H1 (cell line): ENCODE data around the gene SERPINA12. TPM values are rescaled to one million over a fixed set of nuclear protein-coding genes. Genes with fewer than 3 reads are reported as not detected.

Source experiments
- ASH2L ChIP-seq: fragments of 200-600, 300-600 bp; sonication (generic); IDR thresholded peaks from one replicate; pipeline ENCODE4 v1.7.1; 2017; ENCODE audit warnings: low read length
- CHD1 ChIP-seq: IDR thresholded peaks from 2 replicates; pipeline ENCODE4 v1.6.1; 2012; ENCODE audit warnings: low read depth, low read length, improper control_type of control experiment
- CREB1 ChIP-seq: IDR thresholded peaks from 2 replicates; pipeline ENCODE4 v1.6.1; 2012; ENCODE audit warnings: inconsistent platforms
- EP300 ChIP-seq, 2 experiments: IDR thresholded peaks; 1 replicate in 1 of 2; 2 replicates in 1 of 2; pipeline ENCODE4 v1.6.1; 2011 to 2012; ENCODE audit warnings: low read depth in 2 of 2, low read length in 2 of 2, mild to moderate bottlenecking in 2 of 2, borderline replicate concordance in 1 of 2, inconsistent platforms in 1 of 2, moderate library complexity in 1 of 2
- HDAC2 ChIP-seq, 2 experiments: fragments of 300-600 bp in 1 of 2; sonication (generic) in 1 of 2; IDR thresholded peaks; 2 replicates each; pipeline ENCODE4 v1.6.1; 2011 to 2012; ENCODE audit warnings: low read depth in 2 of 2, low read length in 2 of 2, mild to moderate bottlenecking in 2 of 2, moderate library complexity in 2 of 2, borderline replicate concordance in 1 of 2, inconsistent platforms in 1 of 2
- JUND ChIP-seq: IDR thresholded peaks from 2 replicates; pipeline ENCODE4 v1.6.1; 2011; ENCODE audit warnings: mild to moderate bottlenecking, improper control_type of control experiment, low read length
- KDM4A ChIP-seq: IDR thresholded peaks from one replicate; pipeline ENCODE4 v1.7.1; 2012; ENCODE audit warnings: low read depth, mild to moderate bottlenecking, moderate library complexity, low read length, inconsistent platforms; ENCODE audit not compliant: severe bottlenecking
- RAD21 ChIP-seq, 2 experiments: IDR thresholded peaks in 1 of 2; conservative IDR thresholded peaks in 1 of 2; 2 replicates each; pipeline ENCODE4 v1.6.1; 2011; ENCODE audit warnings: low read depth in 2 of 2, low read length in 2 of 2, improper control_type of control experiment in 1 of 2, inconsistent platforms in 1 of 2, mild to moderate bottlenecking in 1 of 2, moderate library complexity in 1 of 2
- RBBP5 ChIP-seq: IDR thresholded peaks from 2 replicates; pipeline ENCODE4 v1.7.1; 2012; ENCODE audit warnings: low read depth, mild to moderate bottlenecking, inconsistent platforms, low read length, moderate library complexity, borderline replicate concordance
- SAP30 ChIP-seq: fragments of 300-600 bp; sonication (generic); IDR thresholded peaks from 2 replicates; pipeline ENCODE4 v1.7.1; 2012; ENCODE audit warnings: low read length, moderate library complexity, mild to moderate bottlenecking, inconsistent platforms; ENCODE audit not compliant: insufficient read depth, insufficient replicate concordance
- SIN3A ChIP-seq, 2 experiments: IDR thresholded peaks in 1 of 2; conservative IDR thresholded peaks in 1 of 2; 2 replicates each; pipeline ENCODE4 v1.6.1; 2011 to 2012; ENCODE audit warnings: low read length in 2 of 2, improper control_type of control experiment in 1 of 2, low read depth in 1 of 2, mild to moderate bottlenecking in 1 of 2
- TAF1 ChIP-seq: IDR thresholded peaks from 2 replicates; pipeline ENCODE4 v1.6.1; 2011; ENCODE audit warnings: mild to moderate bottlenecking, low read depth, low read length
- TBP ChIP-seq: IDR thresholded peaks from 2 replicates; pipeline ENCODE4 v1.6.1; 2011; ENCODE audit warnings: low read depth, low read length, improper control_type of control experiment
- TCF12 ChIP-seq: IDR thresholded peaks from 2 replicates; pipeline ENCODE4 v1.6.1; 2011; ENCODE audit warnings: low read depth, mild to moderate bottlenecking, low read length
- polyA plus RNA-seq, 7 experiments: library from polyadenylated mRNA; depleted of rRNA in 3 of 7; stranded (reverse) in 5 of 7; unstranded in 2 of 7; fragments of >200 nt in 5 of 7; fragments of 200-250 nt in 2 of 7; gene quantifications; 1 replicate in 5 of 7; 2 replicates in 1 of 7; 4 replicates in 1 of 7; pipeline versions ENCODE4 v1.2.1 to v1.2.3, GENCODE V29; 2011 to 2013; ENCODE audit warnings: missing spikeins in 2 of 7, mixed read lengths in 2 of 7
- total RNA-seq: library from RNA; stranded (reverse); fragmentation: NEBNext Ultra II Directional; extraction: Animal tissue kit (Norgen Biotek cat#: 25700); gene quantifications from 2 replicates; pipeline ENCODE4 v1.2.1, GENCODE V29; 2021
- TF ChIP-seq, protein P1 (sequence below): IDR thresholded peaks from 2 replicates; pipeline ENCODE4 v1.6.1; 2012; ENCODE audit warnings: inconsistent platforms
- TF ChIP-seq, protein P2 (sequence below): IDR thresholded peaks from 2 replicates; pipeline ENCODE4 v1.6.1; 2012; ENCODE audit warnings: inconsistent platforms

SERPINA12 gene
- total and polyA plus RNA-seq, 2 of the 8 experiments (the other 6 are each of a cell fraction or from before 2014, with no cell fraction given): not detected

DNA sequence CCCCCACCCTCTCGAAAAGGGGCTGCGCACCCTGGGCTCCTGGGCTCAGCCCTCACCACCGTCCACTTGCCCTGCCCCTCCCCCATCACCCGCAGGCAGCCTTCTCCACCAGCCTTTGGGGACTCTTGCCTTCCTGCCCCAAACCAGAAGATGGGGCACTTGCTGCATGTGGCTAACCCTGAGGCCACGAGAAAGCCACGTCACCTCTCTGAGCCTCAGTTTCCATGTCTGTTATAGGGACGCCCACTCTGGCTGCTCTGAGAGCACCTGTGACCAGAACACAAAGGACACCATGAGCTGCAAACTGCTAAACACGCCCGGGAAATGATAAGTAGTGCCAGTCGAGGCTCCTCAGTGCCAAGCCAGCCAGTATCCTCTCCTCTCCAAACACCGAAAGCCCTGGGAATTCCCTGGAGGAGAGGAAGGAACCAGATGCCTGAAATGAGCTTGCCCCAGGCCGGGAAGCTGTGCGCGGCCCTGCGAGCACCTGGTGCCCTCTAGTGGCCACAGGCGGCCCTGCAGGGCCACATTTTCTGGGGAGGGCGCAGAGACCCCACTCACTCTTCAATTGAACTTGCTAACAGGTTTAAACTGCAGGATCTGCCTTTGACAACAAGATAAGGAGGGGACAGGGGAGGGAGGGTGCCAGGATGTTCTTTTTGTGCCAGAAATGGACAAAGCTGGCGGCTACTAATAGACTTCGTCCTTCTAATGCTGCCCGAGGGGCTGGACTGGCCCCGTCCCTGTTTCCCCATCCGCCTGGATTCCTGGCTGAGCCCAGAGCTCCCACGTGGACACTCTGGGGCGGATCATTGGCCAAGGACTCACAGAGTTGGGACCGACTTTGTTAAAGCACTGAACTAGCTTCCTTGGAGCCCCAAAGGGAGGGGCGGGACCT is 23.1 kb downstream of the SERPINA12 start (continued):
- TF ChIP-seq RBBP5 (0 out of 2 replicates have a peak, but pooled peaks have one; percentile 7), SIN3A (conservative IDR thresholded peaks at IDR 0.05 in 1 of 2, IDR thresholded peaks at IDR 0.05 in 1 of 2; ENCODE audit: low read depth in 1 of 2, low read length in 2 of 2) (0 out of 4 replicates have a peak, but pooled peaks of 1 of the 2 experiments have one; percentile 46), JUND (peak; percentile 58), SAP30 (no peak), CHD1 (no peak), KDM4A (peak; percentile 47), CREB1 (no peak), ASH2L (peak; percentile 2), TAF1 (0 out of 2 replicates have a peak, but pooled peaks have one; percentile 40), RAD21 (IDR thresholded peaks at IDR 0.05 in 1 of 2, conservative IDR thresholded peaks at IDR 0.05 in 1 of 2; ENCODE audit: low read depth in 2 of 2, low read length in 2 of 2) (peak; percentile 92 to 94), TBP (peak; percentile 49; the same call in 1 of the 2 replicates), TCF12 (no peak), EP300 (IDR thresholded peaks at IDR 0.05; ENCODE audit: borderline replicate concordance in 1 of 2, low read depth in 2 of 2, low read length in 2 of 2) (no peak), HDAC2 (IDR thresholded peaks at IDR 0.05; ENCODE audit: borderline replicate concordance in 1 of 2, low read depth in 2 of 2, low read length in 2 of 2) (no peak)
- TF ChIP-seq, protein P1, sequence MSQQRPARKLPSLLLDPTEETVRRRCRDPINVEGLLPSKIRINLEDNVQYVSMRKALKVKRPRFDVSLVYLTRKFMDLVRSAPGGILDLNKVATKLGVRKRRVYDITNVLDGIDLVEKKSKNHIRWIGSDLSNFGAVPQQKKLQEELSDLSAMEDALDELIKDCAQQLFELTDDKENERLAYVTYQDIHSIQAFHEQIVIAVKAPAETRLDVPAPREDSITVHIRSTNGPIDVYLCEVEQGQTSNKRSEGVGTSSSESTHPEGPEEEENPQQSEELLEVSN: no peak; the same call in 1 of the 2 replicates
- TF ChIP-seq, protein P2, sequence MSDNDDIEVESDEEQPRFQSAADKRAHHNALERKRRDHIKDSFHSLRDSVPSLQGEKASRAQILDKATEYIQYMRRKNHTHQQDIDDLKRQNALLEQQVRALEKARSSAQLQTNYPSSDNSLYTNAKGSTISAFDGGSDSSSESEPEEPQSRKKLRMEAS: peak; percentile 55
